ENCODE measurements around the gene NEU2. TPM values are rescaled to one million over a fixed set of nuclear protein-coding genes. Genes with fewer than 3 reads are reported as not detected.

The NEU2 gene
- total and polyA plus RNA-seq, 10 of the 15 experiments (the other 5 are each of a cell fraction or from before 2014, with no cell fraction given): not detected

DNA sequence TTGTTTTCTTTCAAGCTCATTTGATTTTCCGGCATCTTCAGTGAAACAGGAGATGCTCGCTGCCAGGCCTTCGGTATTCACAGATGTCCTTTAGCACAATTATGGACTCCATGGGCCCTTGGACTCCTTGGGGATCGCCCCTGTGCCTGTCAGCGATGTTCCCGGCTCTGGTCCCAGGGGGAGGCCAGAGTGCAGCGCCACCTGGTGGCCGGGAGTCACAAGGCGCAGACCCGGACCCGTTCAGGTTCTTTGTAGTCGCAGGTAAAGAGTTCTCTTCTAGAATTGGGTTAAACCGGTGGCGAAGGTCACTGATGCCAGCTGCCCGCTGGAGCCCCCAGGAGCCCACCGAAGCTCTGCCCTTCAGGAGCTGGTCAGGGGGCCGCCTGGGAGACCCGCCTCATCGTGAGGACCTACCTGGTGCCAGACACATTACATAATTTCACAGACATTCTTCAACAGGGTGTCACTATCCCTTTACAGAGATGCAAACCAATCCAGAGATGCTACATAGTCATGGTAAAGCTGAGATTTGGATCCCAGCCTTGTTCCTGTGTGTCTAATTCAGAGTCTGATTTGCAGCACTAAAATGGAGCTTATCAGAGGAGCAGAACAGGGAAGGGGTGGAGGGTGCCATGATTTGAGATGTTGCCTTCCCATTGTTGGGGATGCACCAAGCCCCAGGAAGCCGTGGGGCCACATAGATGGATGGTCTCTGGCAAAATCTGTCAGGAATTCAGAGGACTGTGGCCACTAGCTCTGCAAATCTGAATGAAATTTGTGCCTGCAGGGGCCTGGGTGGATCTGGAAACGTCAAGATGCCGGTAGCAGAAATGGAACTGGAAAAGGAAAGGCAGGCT, 21.7 kb downstream of the NEU2 start:
- DNase-seq (ENCODE audit: low read depth, low spot score) (no peak), ATAC-seq (peak; percentile 98), FAIRE-seq (no peak)
- ChIA-PET CTCF (interaction anchor here (0.6 to 5.1 kb wide), 85 partner anchors 8 to 792 kb away, joined by 3 to 37 read pairs (median 4); partner anchors contain the start of genes ATG16L1 and NEU2), POLR2A (interaction anchor here (0.6 to 0.9 kb wide), 3 partner anchors 11 to 903 kb away, joined by 3 read pairs; no protein-coding TSS in a partner anchor), SMC1A (ENCODE audit: uncharacterized antibody, unreplicated experiment) (interaction anchor here (0.7 to 2.8 kb wide), 27 partner anchors 9 to 447 kb away, joined by 3 to 19 read pairs (median 4); no protein-coding TSS in a partner anchor), RAD21 (ENCODE audit: unreplicated experiment) (interaction anchor here (0.6 to 2.2 kb wide), 22 partner anchors 9 to 296 kb away, joined by 3 to 10 read pairs (median 3); partner anchors contain the start of gene ATG16L1)
- H3K4me3 ChIP-seq: no peak overlapping the region
- no TSS peak for BruUV-seq (replicated peaks)
- peak overlapping the region; percentile 55 for H3K4me2 ChIP-seq (ENCODE audit: control insufficient read depth, insufficient read depth)
- no peaks in the 10 kb centered on the region for H3K27me3 ChIP-seq (replicated peaks in 1 of 2; ENCODE audit: control insufficient read depth in 2 of 2, insufficient read depth in 2 of 2, low read length in 1 of 2)
- H4K20me1 ChIP-seq (ENCODE audit: control insufficient read depth, insufficient read depth): no peaks in the 10 kb centered on the region
- 18% methylated on average over 22 of the region's 22 CpGs for WGBS (ENCODE audit: insufficient coverage, insufficient replicate concordance, low lambda C conversion rate, missing lambda C conversion rate)
- peak overlapping the region; percentile 65 for H2AFZ ChIP-seq (ENCODE audit: control insufficient read depth, low read depth, low read length)
- intact Hi-C loops (cut with micrococcal nuclease; ENCODE audit: unreplicated experiment) (loop anchor here (1.0 kb wide), 2 partner anchors 201 to 448 kb away; no protein-coding TSS in a partner anchor), in situ Hi-C loops (cut with MboI) (no loop called here)
- no peak overlapping the region for H3K27ac ChIP-seq (ENCODE audit: control insufficient read depth, insufficient read depth)
- H3K9ac ChIP-seq (ENCODE audit: control insufficient read depth, insufficient read depth, low read length): no peak overlapping the region; the same call in 1 of the 2 replicates
- H3K79me2 ChIP-seq (ENCODE audit: control insufficient read depth, insufficient read depth, low read length): no peaks in the 10 kb centered on the region; the same call in 1 of the 2 replicates
- no peaks in the 10 kb centered on the region for H3K36me3 ChIP-seq (ENCODE audit: control insufficient read depth in 2 of 2, insufficient read depth in 2 of 2, low read length in 1 of 2)
- peaks cover 2% of the 10 kb centered on the region for H3K4me1 ChIP-seq (ENCODE audit: control insufficient read depth, insufficient read depth, low read length)
- no peaks in the 10 kb centered on the region for H3K9me3 ChIP-seq (replicated peaks; ENCODE audit: control insufficient read depth, insufficient read depth, low read length)
- 0 out of 4 replicates have a peak, but pooled peaks of 1 of the 2 experiments have one; percentile 39 for TF ChIP-seq IKZF2 (IDR thresholded peaks at IDR 0.05)
- TF ChIP-seq MEF2B (IDR thresholded peaks at IDR 0.05; ENCODE audit: partially characterized antibody, poor library complexity, severe bottlenecking): peak; percentile 70
- peak; percentile 66; the same call in 1 of the 2 replicates for TF ChIP-seq SMC3 (IDR thresholded peaks at IDR 0.05; ENCODE audit: borderline replicate concordance, low read length)
- no peak for TF ChIP-seq ZBED1 (IDR thresholded peaks at IDR 0.05; ENCODE audit: borderline replicate concordance)
- peak; percentile 73 for TF ChIP-seq IKZF1 (conservative IDR thresholded peaks at IDR 0.05)
- TF ChIP-seq WRNIP1 (IDR thresholded peaks at IDR 0.05; ENCODE audit: borderline replicate concordance, low read depth, low read length): no peak
- TF ChIP-seq CBX3 (IDR thresholded peaks at IDR 0.05; ENCODE audit: borderline replicate concordance, low read depth): no peak
- peak; percentile 74 for TF ChIP-seq RAD21 (IDR thresholded peaks at IDR 0.05; ENCODE audit: insufficient read depth, low read depth, low read length)
- no peak for TF ChIP-seq SREBF2 (IDR thresholded peaks at IDR 0.05; ENCODE audit: low read length)
- peak; percentile 48 for TF ChIP-seq LARP7 (IDR thresholded peaks at IDR 0.05)
- TF ChIP-seq RB1 (IDR thresholded peaks at IDR 0.05; ENCODE audit: borderline replicate concordance): peak; percentile 69; the same call in 1 of the 2 replicates
- TF ChIP-seq POLR2A (IDR thresholded peaks at IDR 0.05; ENCODE audit: low read depth, low read length): no peak
- TF ChIP-seq SMARCA5 (IDR thresholded peaks at IDR 0.05): peak; percentile 80
- TF ChIP-seq EED (IDR thresholded peaks at IDR 0.05; ENCODE audit: low read depth): peak; percentile 54; the same call in 1 of the 2 replicates
- TF ChIP-seq, protein P1, sequence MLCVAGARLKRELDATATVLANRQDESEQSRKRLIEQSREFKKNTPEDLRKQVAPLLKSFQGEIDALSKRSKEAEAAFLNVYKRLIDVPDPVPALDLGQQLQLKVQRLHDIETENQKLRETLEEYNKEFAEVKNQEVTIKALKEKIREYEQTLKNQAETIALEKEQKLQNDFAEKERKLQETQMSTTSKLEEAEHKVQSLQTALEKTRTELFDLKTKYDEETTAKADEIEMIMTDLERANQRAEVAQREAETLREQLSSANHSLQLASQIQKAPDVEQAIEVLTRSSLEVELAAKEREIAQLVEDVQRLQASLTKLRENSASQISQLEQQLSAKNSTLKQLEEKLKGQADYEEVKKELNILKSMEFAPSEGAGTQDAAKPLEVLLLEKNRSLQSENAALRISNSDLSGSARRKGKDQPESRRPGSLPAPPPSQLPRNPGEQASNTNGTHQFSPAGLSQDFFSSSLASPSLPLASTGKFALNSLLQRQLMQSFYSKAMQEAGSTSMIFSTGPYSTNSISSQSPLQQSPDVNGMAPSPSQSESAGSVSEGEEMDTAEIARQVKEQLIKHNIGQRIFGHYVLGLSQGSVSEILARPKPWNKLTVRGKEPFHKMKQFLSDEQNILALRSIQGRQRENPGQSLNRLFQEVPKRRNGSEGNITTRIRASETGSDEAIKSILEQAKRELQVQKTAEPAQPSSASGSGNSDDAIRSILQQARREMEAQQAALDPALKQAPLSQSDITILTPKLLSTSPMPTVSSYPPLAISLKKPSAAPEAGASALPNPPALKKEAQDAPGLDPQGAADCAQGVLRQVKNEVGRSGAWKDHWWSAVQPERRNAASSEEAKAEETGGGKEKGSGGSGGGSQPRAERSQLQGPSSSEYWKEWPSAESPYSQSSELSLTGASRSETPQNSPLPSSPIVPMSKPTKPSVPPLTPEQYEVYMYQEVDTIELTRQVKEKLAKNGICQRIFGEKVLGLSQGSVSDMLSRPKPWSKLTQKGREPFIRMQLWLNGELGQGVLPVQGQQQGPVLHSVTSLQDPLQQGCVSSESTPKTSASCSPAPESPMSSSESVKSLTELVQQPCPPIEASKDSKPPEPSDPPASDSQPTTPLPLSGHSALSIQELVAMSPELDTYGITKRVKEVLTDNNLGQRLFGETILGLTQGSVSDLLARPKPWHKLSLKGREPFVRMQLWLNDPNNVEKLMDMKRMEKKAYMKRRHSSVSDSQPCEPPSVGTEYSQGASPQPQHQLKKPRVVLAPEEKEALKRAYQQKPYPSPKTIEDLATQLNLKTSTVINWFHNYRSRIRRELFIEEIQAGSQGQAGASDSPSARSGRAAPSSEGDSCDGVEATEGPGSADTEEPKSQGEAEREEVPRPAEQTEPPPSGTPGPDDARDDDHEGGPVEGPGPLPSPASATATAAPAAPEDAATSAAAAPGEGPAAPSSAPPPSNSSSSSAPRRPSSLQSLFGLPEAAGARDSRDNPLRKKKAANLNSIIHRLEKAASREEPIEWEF (IDR thresholded peaks at IDR 0.05; ENCODE audit: insufficient replicate concordance, low read depth, low read length): no peak
- peak; percentile 24 for TF ChIP-seq SIX5 (IDR thresholded peaks at IDR 0.05; ENCODE audit: low read depth, low read length, severe bottlenecking)
- TF ChIP-seq CTCF (IDR thresholded peaks at IDR 0.05 in 2 of 3, conservative IDR thresholded peaks at IDR 0.05 in 1 of 3; ENCODE audit: control insufficient read depth in 2 of 3, extremely low read depth in 1 of 3, insufficient read depth in 1 of 3, low read depth in 3 of 3, low read length in 3 of 3): peak; percentile 87 to 97 (median 93)
